Measurements from ENCODE around the gene PDRG1. TPM values are rescaled to one million over a fixed set of nuclear protein-coding genes. Genes with fewer than 3 reads are reported as not detected.

PDRG1 gene
- total RNA-seq, 1 donor from 2014 or later = 6.8 TPM

- no peak overlapping the region for H3K4me3 ChIP-seq (ENCODE audit: low read depth, low read length)
- no peak for FAIRE-seq
- H3K36me3 ChIP-seq (ENCODE audit: control insufficient read depth, insufficient read depth, low read length) = peaks cover 16% of the 10 kb centered on the region
- DNase-seq (ENCODE audit: low read depth) = no peak
- TF ChIP-seq CTCF (IDR thresholded peaks at IDR 0.05; ENCODE audit: insufficient read depth, low read length, severe bottlenecking) = no peak
- H3K27me3 ChIP-seq (ENCODE audit: control insufficient read depth, insufficient read depth, low read length) = no peaks in the 10 kb centered on the region
These were observed 6.5 kb downstream of the PDRG1 start for GRCh38 chr20:31945319-31945718.

GRCh38 chr20:31943052-31943471 lies 8.8 kb downstream of the PDRG1 start:
- Histone ChIP-seq H3K4me3 (ENCODE audit: low read depth, low read length) (no peak overlapping the region), H3K36me3 (ENCODE audit: control insufficient read depth, insufficient read depth, low read length) (peaks cover 9% of the 10 kb centered on the region), H3K27me3 (ENCODE audit: control insufficient read depth, insufficient read depth, low read length) (no peaks in the 10 kb centered on the region)
- DNase-seq (ENCODE audit: low read depth) = no peak
- FAIRE-seq = no peak
- no peak for TF ChIP-seq CTCF (IDR thresholded peaks at IDR 0.05; ENCODE audit: insufficient read depth, low read length, severe bottlenecking)

GRCh38 chr20:31939661-31940060 lies 12.2 kb downstream of the PDRG1 start:
- no peak for FAIRE-seq
- no peak overlapping the region for H3K4me3 ChIP-seq (ENCODE audit: low read depth, low read length)
- DNase-seq (ENCODE audit: low read depth) = no peak
- no peak for TF ChIP-seq CTCF (IDR thresholded peaks at IDR 0.05; ENCODE audit: insufficient read depth, low read length, severe bottlenecking)
- H3K36me3 ChIP-seq (ENCODE audit: control insufficient read depth, insufficient read depth, low read length) = no peaks in the 10 kb centered on the region
- H3K27me3 ChIP-seq (ENCODE audit: control insufficient read depth, insufficient read depth, low read length) = no peaks in the 10 kb centered on the region

GRCh38 chr20:31937820-31938219 lies 14.0 kb downstream of the PDRG1 start:
- Histone ChIP-seq H3K27me3 (ENCODE audit: control insufficient read depth, insufficient read depth, low read length) (no peaks in the 10 kb centered on the region), H3K4me3 (ENCODE audit: low read depth, low read length) (no peak overlapping the region), H3K36me3 (ENCODE audit: control insufficient read depth, insufficient read depth, low read length) (no peaks in the 10 kb centered on the region)
- FAIRE-seq (no peak), DNase-seq (ENCODE audit: low read depth) (no peak)
- no peak for TF ChIP-seq CTCF (IDR thresholded peaks at IDR 0.05; ENCODE audit: insufficient read depth, low read length, severe bottlenecking)

- no peak for FAIRE-seq
- DNase-seq (ENCODE audit: low read depth) = no peak
- H3K36me3 ChIP-seq (ENCODE audit: control insufficient read depth, insufficient read depth, low read length) = no peaks in the 10 kb centered on the region
- H3K27me3 ChIP-seq (ENCODE audit: control insufficient read depth, insufficient read depth, low read length) = no peaks in the 10 kb centered on the region
- no peak overlapping the region for H3K4me3 ChIP-seq (ENCODE audit: low read depth, low read length)
- TF ChIP-seq CTCF (IDR thresholded peaks at IDR 0.05; ENCODE audit: insufficient read depth, low read length, severe bottlenecking) = no peak
These were observed 15.4 kb downstream of the PDRG1 start for GRCh38 chr20:31936420-31936819.

- Histone ChIP-seq H3K27me3 (ENCODE audit: control insufficient read depth, insufficient read depth, low read length) (no peaks in the 10 kb centered on the region), H3K36me3 (ENCODE audit: control insufficient read depth, insufficient read depth, low read length) (no peaks in the 10 kb centered on the region), H3K4me3 (ENCODE audit: low read depth, low read length) (no peak overlapping the region)
- FAIRE-seq = no peak
- TF ChIP-seq CTCF (IDR thresholded peaks at IDR 0.05; ENCODE audit: insufficient read depth, low read length, severe bottlenecking) = no peak
- no peak for DNase-seq (ENCODE audit: low read depth)
These were observed 16.7 kb downstream of the PDRG1 start for GRCh38 chr20:31934968-31935764.

Data from bronchial epithelial cell (primary cell).